CD4-positive, alpha-beta T cell treated with Interleukin-4 for 4 hours (primary cell): Measurements from ENCODE around the gene FOXA2.

Experiments used
- DNase-seq: peaks from one replicate; pipeline ENCODE4 v3.0.0-alpha.2; 2020

The FOXA2 gene

DNA sequence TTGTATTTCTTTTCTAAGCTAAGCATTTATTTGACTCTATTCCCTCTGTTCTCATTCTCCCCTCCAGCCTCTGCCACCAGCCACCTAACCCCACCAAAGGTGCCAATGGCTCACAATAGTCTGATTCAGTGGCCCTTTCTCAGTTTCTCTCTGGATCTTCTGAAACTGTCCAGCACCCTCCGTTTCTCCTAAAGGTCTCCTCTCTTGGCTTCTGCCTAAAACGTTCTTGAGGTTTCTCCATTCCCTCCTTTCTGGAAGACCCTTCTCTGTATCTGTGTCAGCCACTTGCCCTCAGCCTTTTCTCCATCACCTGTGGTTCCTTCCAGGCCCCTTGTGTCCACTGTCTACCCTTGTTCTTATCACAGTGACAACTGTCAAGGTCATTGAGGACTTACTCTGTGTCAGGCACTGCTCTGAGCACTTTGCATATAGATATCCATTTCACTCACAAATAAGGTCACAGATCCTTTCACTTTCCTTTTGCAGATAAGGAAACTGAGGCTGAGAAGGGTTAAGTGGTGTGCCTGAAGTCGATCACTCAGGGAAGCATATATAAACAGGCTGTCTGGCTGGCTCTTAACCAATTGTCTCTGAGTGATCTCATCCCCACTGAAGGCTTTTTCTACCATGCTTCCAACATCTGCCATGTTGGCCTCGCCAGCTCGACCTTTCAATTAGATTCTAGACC lies 48.1 kb downstream of the FOXA2 start:
- DNase-seq, result no peak

DNA sequence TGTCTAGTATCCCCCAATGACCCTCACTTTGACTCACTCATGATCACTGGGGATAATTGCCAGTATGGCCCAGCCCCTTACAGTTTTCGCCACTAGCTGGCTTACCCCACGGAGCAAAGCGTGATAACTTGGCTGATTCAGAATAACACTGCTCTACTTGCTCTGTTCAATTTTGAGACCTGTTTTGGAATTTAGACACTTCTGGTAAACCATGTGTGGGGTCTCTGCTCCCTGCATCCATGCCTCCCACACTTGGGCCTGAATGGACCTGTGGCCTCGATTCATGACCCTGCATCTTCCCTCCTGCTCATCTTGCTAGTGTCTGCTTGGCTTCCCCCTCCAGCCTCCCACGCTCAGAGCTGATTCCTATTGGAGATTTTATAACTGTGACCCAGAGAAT lies 48.9 kb downstream of the FOXA2 start:
- DNase-seq, result no peak

- no peak for DNase-seq
These were observed 50.3 kb downstream of the FOXA2 start for GRCh38 chr20:22533823-22534751.

DNA sequence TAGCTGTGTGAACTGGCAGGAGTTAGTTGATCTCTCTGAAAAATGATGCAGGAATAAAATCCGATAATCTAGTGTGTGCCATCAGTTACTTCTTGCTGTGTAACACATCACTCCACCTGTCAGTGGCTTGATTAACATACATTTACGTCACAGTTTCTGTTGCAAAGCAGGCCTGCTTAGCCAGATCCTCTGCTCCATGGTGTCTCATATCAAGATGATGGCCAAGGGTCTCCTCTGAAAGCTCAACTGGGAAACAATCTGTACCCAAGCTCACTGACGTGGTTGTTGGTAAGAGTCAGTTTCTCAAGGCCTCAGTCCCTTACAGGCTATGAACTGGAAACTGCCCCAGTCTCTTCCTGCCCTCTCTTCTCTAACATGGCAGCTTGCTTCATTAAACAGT lies 51.8 kb downstream of the FOXA2 start:
- DNase-seq, result no peak

GRCh38 chr20:22531756-22532155 lies 52.6 kb downstream of the FOXA2 start:
- no peak for DNase-seq

GRCh38 chr20:22531056-22531615 lies 53.2 kb downstream of the FOXA2 start:
- no peak for DNase-seq
